BE2C (cell line): ENCODE measurements around the gene REM2.

Experiments used
- DNase-seq: peaks from one replicate; pipeline ENCODE4 v3.0.0-alpha.2; 2020
- H3K27me3 ChIP-seq: fragments of 250-450 bp; sonication (Bioruptor Pico); 2 replicates; pipeline ENCODE4 v1.5.1; 2020; ENCODE audit warnings: mild to moderate bottlenecking
- H3K36me3 ChIP-seq: fragments of 250-450 bp; sonication (Bioruptor Pico); 2 replicates; pipeline ENCODE4 v1.5.1; 2020; ENCODE audit warnings: mild to moderate bottlenecking
- H3K4me1 ChIP-seq: fragments of 250-450 bp; sonication (Bioruptor Pico); 2 replicates; pipeline ENCODE4 v1.5.1; 2020
- H3K4me3 ChIP-seq: 2 replicates; pipeline ENCODE4 v1.5.1; 2011; ENCODE audit warnings: low read depth, low read length
- H3K9me3 ChIP-seq: fragments of 250-450 bp; sonication (Bioruptor Pico); 2 replicates; pipeline ENCODE4 v1.5.1; 2020
- TF ChIP-seq, protein P1 (sequence below): IDR thresholded peaks from 2 replicates; pipeline ENCODE4 v1.5.1; 2012; ENCODE audit warnings: mild to moderate bottlenecking, low read depth, low read length

Gene REM2

GRCh38 chr14:22865424-22866405, 17.3 kb upstream of the REM2 start:
- TF ChIP-seq, protein P1, sequence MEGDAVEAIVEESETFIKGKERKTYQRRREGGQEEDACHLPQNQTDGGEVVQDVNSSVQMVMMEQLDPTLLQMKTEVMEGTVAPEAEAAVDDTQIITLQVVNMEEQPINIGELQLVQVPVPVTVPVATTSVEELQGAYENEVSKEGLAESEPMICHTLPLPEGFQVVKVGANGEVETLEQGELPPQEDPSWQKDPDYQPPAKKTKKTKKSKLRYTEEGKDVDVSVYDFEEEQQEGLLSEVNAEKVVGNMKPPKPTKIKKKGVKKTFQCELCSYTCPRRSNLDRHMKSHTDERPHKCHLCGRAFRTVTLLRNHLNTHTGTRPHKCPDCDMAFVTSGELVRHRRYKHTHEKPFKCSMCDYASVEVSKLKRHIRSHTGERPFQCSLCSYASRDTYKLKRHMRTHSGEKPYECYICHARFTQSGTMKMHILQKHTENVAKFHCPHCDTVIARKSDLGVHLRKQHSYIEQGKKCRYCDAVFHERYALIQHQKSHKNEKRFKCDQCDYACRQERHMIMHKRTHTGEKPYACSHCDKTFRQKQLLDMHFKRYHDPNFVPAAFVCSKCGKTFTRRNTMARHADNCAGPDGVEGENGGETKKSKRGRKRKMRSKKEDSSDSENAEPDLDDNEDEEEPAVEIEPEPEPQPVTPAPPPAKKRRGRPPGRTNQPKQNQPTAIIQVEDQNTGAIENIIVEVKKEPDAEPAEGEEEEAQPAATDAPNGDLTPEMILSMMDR = peak; percentile 36; the same call in 1 of the 2 replicates
- no peak for DNase-seq
- no peaks in the 10 kb centered on the region for H3K9me3 ChIP-seq
- H3K4me1 ChIP-seq = 0 out of 2 replicates have a peak, but pooled peaks cover 1% of the 10 kb centered on the region
- H3K36me3 ChIP-seq = no peaks in the 10 kb centered on the region
- H3K27me3 ChIP-seq = no peaks in the 10 kb centered on the region
- H3K4me3 ChIP-seq = no peak overlapping the region

DNA sequence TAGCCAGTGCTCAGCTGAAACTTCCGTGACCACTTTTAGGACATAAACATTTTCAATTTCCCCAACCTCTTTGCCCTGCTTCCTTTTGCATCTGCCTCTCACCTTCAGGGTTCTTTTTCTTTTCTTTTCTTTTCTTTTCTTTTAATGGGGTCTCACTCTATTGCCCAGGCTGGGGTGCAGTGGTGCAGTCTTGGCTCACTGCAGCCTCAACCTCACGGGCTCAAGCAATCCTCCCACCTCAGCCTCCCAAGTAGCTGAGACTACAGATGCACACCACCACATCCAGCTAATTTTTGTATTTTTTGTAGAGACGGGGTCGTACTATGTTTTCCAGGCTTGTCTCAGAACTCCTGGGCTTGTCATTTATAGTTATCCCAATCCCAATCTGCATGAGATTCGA, 16.1 kb upstream of the REM2 start:
- no peaks in the 10 kb centered on the region for H3K9me3 ChIP-seq
- TF ChIP-seq, protein P1 = no peak
- no peaks in the 10 kb centered on the region for H3K36me3 ChIP-seq
- 0 out of 2 replicates have a peak, but pooled peaks cover 4% of the 10 kb centered on the region for H3K4me1 ChIP-seq
- no peak overlapping the region for H3K4me3 ChIP-seq
- no peaks in the 10 kb centered on the region for H3K27me3 ChIP-seq
- no peak for DNase-seq

DNA sequence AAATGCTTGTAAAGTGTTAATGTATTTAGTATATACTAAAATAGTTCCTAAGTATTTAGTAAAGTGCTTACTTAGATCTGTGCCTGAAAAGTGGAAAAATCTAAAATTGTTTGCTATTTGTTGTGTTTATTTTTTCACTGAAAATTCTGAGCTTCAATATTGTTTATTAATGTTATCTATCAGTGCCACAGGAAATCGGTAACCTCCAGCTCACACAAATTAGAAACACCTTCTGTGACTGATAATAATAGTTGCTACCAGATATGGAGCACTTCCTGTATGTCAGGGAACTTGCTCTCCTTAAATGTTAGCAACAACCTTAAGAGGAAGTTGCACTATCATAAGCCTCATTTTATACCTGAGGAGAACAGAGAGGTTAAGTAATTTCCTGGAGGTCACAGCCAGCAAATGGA, 12.2 kb upstream of the REM2 start:
- TF ChIP-seq, protein P1 = no peak
- Histone ChIP-seq H3K4me1 (0 out of 2 replicates have a peak, but pooled peaks cover 4% of the 10 kb centered on the region), H3K4me3 (peak overlapping the region; percentile 83), H3K9me3 (no peaks in the 10 kb centered on the region), H3K36me3 (no peaks in the 10 kb centered on the region), H3K27me3 (no peaks in the 10 kb centered on the region)
- DNase-seq = no peak

DNA sequence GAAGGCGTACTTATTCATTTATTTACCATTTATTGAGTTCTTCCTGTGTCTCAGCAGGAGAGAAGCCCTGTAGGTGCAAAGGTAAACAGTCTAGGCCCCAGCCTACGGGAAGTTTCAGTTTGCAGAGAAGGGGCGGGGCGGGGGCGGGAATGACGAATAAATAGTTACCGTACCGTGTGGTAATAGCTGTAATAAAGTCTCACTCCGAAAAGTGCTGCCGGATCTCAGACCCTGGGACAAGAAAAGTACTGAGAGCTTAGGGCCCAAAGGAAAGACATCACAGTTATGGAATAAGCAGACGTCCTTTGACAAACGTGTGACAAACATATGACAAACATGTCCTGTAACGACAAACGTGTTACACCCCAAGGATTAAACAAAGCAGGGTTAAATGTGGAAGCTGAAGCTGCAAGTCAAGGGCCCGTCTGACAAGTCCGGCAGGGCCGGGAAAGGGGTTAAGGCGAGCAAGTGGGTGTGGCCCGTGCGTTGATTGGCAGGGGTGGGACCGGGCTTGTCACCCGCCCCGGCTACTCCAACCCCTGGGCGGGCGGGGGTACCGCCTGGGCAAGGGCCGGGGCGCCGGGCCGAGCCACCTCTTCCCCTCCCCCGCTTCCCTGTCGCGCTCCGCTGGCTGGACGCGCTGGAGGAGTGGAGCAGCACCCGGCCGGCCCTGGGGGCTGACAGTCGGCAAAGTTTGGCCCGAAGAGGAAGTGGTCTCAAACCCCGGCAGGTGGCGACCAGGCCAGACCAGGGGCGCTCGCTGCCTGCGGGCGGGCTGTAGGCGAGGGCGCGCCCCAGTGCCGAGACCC, 11.6 kb upstream of the REM2 start, which contains the start of gene LRP10:
Gene LRP10, plus strand, starts transcription at position 517 of the 809 bp plus-strand sequence. CDS start 564 bp downstream, outside the sequence.
- no peaks in the 10 kb centered on the region for H3K9me3 ChIP-seq
- H3K27me3 ChIP-seq = no peaks in the 10 kb centered on the region
- TF ChIP-seq, protein P1 = no peak
- 0 out of 2 replicates have a peak, but pooled peaks cover 4% of the 10 kb centered on the region for H3K4me1 ChIP-seq
- H3K36me3 ChIP-seq = no peaks in the 10 kb centered on the region
- H3K4me3 ChIP-seq = peak within 1 kb of the TSS; percentile 83
- peak; percentile 87 for DNase-seq

GRCh38 chr14:22872033-22872832, 10.8 kb upstream of the REM2 start:
- Histone ChIP-seq H3K36me3 (no peaks in the 10 kb centered on the region), H3K9me3 (no peaks in the 10 kb centered on the region), H3K4me1 (0 out of 2 replicates have a peak, but pooled peaks cover 4% of the 10 kb centered on the region), H3K27me3 (no peaks in the 10 kb centered on the region), H3K4me3 (peak overlapping the region; percentile 83)
- DNase-seq = peak; percentile 74
- TF ChIP-seq, protein P1 = peak; percentile 95
